Central memory CD8-positive, alpha-beta T cell (primary cell): ENCODE results near the gene FNBP1.

Source experiments
- ATAC-seq: fragments of 150-1000 bp; cut with Tn5 transposase; replicated peaks from 2 replicates; pipeline ENCODE4 v1.10.0; 2022; ENCODE audit warnings: mild to moderate bottlenecking, moderate FRiP score, moderate number of reproducible peaks; ENCODE audit not compliant: poor library complexity, severe bottlenecking; ENCODE audit errors: extremely low read depth
- DNase-seq, 2 donors: peaks; one replicate each; pipeline ENCODE4 v3.0.0; 2021; ENCODE audit warnings: low spot score in 2 of 2
- H3K27ac Mint-ChIP-seq: one replicate; pipeline ENCODE4 v1.8.0; 2022; ENCODE audit warnings: low read depth, mild to moderate bottlenecking, moderate library complexity, mixed read lengths
- H3K27me3 Mint-ChIP-seq: one replicate; pipeline ENCODE4 v1.8.0; 2022; ENCODE audit warnings: mixed read lengths
- H3K36me3 Mint-ChIP-seq: one replicate; pipeline ENCODE4 v1.8.0; 2022; ENCODE audit warnings: mild to moderate bottlenecking, moderate library complexity, mixed read lengths; ENCODE audit not compliant: insufficient read depth
- H3K4me1 Mint-ChIP-seq: one replicate; pipeline ENCODE4 v1.8.0; 2022; ENCODE audit warnings: mixed read lengths
- H3K4me3 Mint-ChIP-seq: one replicate; pipeline ENCODE4 v1.8.0; 2022; ENCODE audit warnings: mild to moderate bottlenecking, moderate library complexity, mixed read lengths
- H3K9me3 Mint-ChIP-seq: one replicate; pipeline ENCODE4 v1.8.0; 2022; ENCODE audit warnings: mixed read lengths

The FNBP1 gene

GRCh38 chr9:129839324-129840023 lies 203.5 kb downstream of the FNBP1 start:
- Mint-ChIP-seq H3K36me3 (peaks cover 23% of the 10 kb centered on the region), H3K9me3 (no peaks in the 10 kb centered on the region), H3K27me3 (no peaks in the 10 kb centered on the region), H3K27ac (peak overlapping the region; percentile 3), H3K4me1 (peaks cover 46% of the 10 kb centered on the region), H3K4me3 (no peak overlapping the region)
- DNase-seq, result no peak
- ATAC-seq, result no peak

DNA sequence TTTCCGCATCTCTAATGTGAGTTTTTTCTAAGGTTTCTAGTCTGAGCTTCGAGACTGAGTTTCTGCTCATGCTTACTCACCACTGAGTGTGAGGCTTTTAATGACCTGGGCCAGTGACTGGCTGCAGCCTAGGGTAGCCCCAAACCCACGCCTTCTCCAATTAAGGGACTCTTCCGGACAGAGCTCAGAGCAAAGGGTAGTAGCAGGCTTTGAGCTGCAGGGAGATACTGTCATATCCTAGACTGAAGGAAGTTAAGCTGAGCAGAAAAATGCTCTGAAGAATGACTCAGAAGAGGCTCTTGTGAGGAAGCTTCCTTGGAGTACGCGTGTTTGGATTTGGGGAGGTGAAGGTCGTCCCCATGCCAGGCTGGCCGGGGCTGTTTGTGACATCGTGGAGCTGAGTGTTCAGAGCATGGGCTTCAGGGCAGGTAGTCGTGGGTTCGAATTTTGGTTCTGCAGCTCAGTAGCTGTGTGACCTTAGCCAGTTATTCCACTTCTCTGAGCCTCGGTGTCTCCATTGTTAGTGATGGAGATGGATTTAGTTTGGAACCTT lies 204.2 kb downstream of the FNBP1 start:
- DNase-seq (no peak), ATAC-seq (no peak)
- H3K4me3 Mint-ChIP-seq, result peak overlapping the region; percentile 33
- no peaks in the 10 kb centered on the region for H3K9me3 Mint-ChIP-seq
- H3K36me3 Mint-ChIP-seq, result peaks cover 26% of the 10 kb centered on the region
- H3K27me3 Mint-ChIP-seq, result no peaks in the 10 kb centered on the region
- peak overlapping the region; percentile 3 for H3K27ac Mint-ChIP-seq
- peaks cover 53% of the 10 kb centered on the region for H3K4me1 Mint-ChIP-seq
